WTC11 (cell line): ENCODE measurements around the gene NPLOC4. TPM values are rescaled to one million over a fixed set of nuclear protein-coding genes. Genes with fewer than 3 reads are reported as not detected.

Experiments
- ATAC-seq: fragments of 200-7000 bp; cut with Tn5 transposase; 2 replicates; pipeline ENCODE4 v1.10.0; 2021; ENCODE audit warnings: mild to moderate bottlenecking, moderate library complexity
- CTCF ChIA-PET: fragments of 300-600 bp; sonication (Branson Sonifier 250); formaldehyde crosslinking; loops from one replicate; lab custom pipeline; 2021; ENCODE audit warnings: antibody characterized with exemption; lab: Charles Lee
- POLR2A ChIA-PET: fragments of 350-600 bp; sonication (Branson Sonifier 250); formaldehyde crosslinking; loops from one replicate; lab custom pipeline; 2021; ENCODE audit warnings: antibody characterized with exemption; lab: Charles Lee
- DNase-seq: peaks from one replicate; pipeline ENCODE4 v3.0.0; 2021; ENCODE audit warnings: low spot score
- H3K27ac Mint-ChIP-seq: 2 replicates; pipeline ENCODE4 v1.8.0; 2021; ENCODE audit warnings: mixed read lengths
- H3K27me3 Mint-ChIP-seq: 2 replicates; pipeline ENCODE4 v1.8.0; 2021; ENCODE audit warnings: low read depth, mild to moderate bottlenecking, moderate library complexity, mixed read lengths
- H3K36me3 Mint-ChIP-seq: 2 replicates; pipeline ENCODE4 v1.8.0; 2021; ENCODE audit warnings: mixed read lengths
- H3K4me1 Mint-ChIP-seq: 2 replicates; pipeline ENCODE4 v1.8.0; 2022; ENCODE audit warnings: mixed read lengths
- H3K4me3 Mint-ChIP-seq: 2 replicates; pipeline ENCODE4 v1.8.0; 2021; ENCODE audit warnings: mild to moderate bottlenecking, moderate library complexity, mixed read lengths
- H3K9me3 Mint-ChIP-seq: 2 replicates; pipeline ENCODE4 v1.8.0; 2021; ENCODE audit warnings: mixed read lengths
- ARID4B ChIP-seq: sonication (generic); formaldehyde crosslinking; IDR thresholded peaks from 2 replicates; pipeline ENCODE4 v1.8.0; 2023; ENCODE audit warnings: missing genetic modification reagents, mild to moderate bottlenecking, borderline replicate concordance
- HMGXB4 ChIP-seq: sonication (generic); formaldehyde crosslinking; IDR thresholded peaks from 2 replicates; pipeline ENCODE4 v1.8.1; 2023; ENCODE audit warnings: mild to moderate bottlenecking, moderate library complexity, missing genetic modification reagents
- PREB ChIP-seq: sonication (generic); formaldehyde crosslinking; IDR thresholded peaks from 2 replicates; pipeline ENCODE4 v1.8.1; 2022; ENCODE audit warnings: mild to moderate bottlenecking, missing genetic modification reagents, moderate library complexity, borderline replicate concordance
- RORB ChIP-seq: fragments of 250-450 bp; sonication (Bioruptor Pico); IDR thresholded peaks from 2 replicates; pipeline ENCODE4 v1.9.0; 2021; ENCODE audit warnings: mild to moderate bottlenecking
- SMAD3 ChIP-seq: sonication (generic); formaldehyde crosslinking; IDR thresholded peaks from 2 replicates; pipeline ENCODE4 v1.8.0; 2022; ENCODE audit warnings: missing genetic modification reagents, mild to moderate bottlenecking, borderline replicate concordance
- ZBTB21 ChIP-seq: sonication (generic); formaldehyde crosslinking; IDR thresholded peaks from 2 replicates; pipeline ENCODE4 v1.8.1; 2023; ENCODE audit warnings: mild to moderate bottlenecking, missing genetic modification reagents, borderline replicate concordance
- total RNA-seq: library from RNA; stranded (reverse); gene quantifications from 3 replicates; pipeline ENCODE4 v1.2.3, GENCODE V29; 2021
- TF ChIP-seq, protein P1 (sequence below): sonication (generic); formaldehyde crosslinking; IDR thresholded peaks from 2 replicates; pipeline ENCODE4 v1.8.1; 2023; ENCODE audit warnings: mild to moderate bottlenecking, missing genetic modification reagents, moderate library complexity
- TF ChIP-seq, protein P2 (sequence below): fragments of 250-450 bp; sonication (Bioruptor Pico); IDR thresholded peaks from 2 replicates; pipeline ENCODE4 v1.8.0; 2021; ENCODE audit warnings: mild to moderate bottlenecking

The NPLOC4 gene
- total RNA-seq, 1 experiment from 2014 or later, result 83.5 TPM

- Mint-ChIP-seq H3K9me3 (no peaks in the 10 kb centered on the region), H3K36me3 (no peaks in the 10 kb centered on the region), H3K27me3 (peaks cover 25% of the 10 kb centered on the region), H3K27ac (no peak overlapping the region), H3K4me1 (0 out of 2 replicates have a peak, but pooled peaks cover 3% of the 10 kb centered on the region), H3K4me3 (no peak overlapping the region)
- DNase-seq, result no peak
- ATAC-seq, result no peak
- no peak for TF ChIP-seq HMGXB4 (CRISPR knock-in tag)
- no peak for TF ChIP-seq RORB (CRISPR knock-in tag)
- no peak for TF ChIP-seq ZBTB21 (CRISPR knock-in tag)
- TF ChIP-seq, protein P1, sequence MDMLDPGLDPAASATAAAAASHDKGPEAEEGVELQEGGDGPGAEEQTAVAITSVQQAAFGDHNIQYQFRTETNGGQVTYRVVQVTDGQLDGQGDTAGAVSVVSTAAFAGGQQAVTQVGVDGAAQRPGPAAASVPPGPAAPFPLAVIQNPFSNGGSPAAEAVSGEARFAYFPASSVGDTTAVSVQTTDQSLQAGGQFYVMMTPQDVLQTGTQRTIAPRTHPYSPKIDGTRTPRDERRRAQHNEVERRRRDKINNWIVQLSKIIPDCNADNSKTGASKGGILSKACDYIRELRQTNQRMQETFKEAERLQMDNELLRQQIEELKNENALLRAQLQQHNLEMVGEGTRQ (CRISPR knock-in tag), result no peak
- ChIA-PET POLR2A (no interaction called here), CTCF (interaction anchor here (0.6 to 1.3 kb wide), 3 partner anchors 11 to 86 kb away, joined by 3 read pairs; no protein-coding TSS in a partner anchor)
Measured at GRCh38 chr17:81526662-81527571, 110.0 kb downstream of the NPLOC4 start.

DNA sequence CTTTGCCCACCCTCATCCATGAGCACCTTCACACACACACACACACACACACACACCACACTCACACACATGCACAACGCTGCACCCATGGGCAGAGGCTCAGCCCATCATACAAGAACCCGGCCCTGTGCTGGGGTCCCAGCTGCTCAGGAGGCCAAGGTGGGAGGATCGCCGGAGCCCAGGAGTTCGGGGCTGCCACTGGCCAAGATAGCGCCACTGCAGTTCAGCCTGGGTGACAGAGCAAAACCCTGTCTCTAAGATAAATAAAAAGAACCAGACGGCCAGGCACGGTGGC lies 112.1 kb downstream of the NPLOC4 start:
- Mint-ChIP-seq H3K4me1 (peaks cover 9% of the 10 kb centered on the region), H3K27ac (no peak overlapping the region), H3K27me3 (peaks cover 46% of the 10 kb centered on the region), H3K9me3 (no peaks in the 10 kb centered on the region), H3K36me3 (no peaks in the 10 kb centered on the region), H3K4me3 (no peak overlapping the region)
- ChIA-PET CTCF (no interaction called here), POLR2A (no interaction called here)
- ATAC-seq, result no peak
- no peak for DNase-seq
- no peak for TF ChIP-seq SMAD3 (CRISPR knock-in tag)
- TF ChIP-seq, protein P2, sequence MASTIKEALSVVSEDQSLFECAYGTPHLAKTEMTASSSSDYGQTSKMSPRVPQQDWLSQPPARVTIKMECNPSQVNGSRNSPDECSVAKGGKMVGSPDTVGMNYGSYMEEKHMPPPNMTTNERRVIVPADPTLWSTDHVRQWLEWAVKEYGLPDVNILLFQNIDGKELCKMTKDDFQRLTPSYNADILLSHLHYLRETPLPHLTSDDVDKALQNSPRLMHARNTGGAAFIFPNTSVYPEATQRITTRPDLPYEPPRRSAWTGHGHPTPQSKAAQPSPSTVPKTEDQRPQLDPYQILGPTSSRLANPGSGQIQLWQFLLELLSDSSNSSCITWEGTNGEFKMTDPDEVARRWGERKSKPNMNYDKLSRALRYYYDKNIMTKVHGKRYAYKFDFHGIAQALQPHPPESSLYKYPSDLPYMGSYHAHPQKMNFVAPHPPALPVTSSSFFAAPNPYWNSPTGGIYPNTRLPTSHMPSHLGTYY, result no peak

DNA sequence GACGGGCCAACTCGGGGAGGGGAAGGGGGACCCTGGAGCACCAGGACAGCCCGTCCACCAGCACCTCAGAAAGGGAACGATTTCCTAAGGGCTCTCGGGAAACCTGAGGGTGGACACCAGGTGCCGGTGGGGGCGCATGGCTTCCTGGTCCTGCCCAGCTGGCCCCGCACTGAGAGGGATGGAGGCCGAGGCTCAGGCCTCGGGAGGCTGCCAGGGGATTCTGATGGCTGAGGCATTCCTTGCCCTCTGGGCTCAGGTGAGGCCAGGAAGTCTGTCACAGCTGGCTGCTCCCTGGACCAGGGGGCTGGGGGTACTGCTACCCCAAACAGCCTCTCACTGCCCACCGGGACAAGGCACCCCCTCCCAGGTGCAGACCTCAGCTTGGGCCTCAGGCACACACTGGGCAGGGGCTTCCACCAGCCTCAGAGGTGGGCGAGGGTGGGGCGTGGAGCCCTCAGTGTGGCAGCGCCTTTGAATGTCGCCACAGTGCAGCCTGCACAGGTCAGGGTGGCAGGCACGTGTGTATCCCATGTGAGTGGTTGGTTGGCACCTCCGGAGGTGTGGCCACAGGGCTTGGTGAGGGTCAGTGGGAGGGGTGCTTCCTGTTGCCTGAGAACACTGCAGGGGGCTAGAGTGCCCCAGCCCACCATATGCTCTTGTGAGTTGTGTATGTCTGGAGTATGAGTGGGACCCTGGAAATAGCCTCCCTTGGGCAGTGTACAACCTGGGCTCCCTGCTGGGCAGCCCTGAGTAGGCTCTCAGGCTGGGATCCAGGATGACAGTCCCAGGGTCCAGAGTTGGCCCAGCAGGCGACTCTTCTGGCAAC lies 112.7 kb downstream of the NPLOC4 start:
- no peak overlapping the region for H3K4me3 Mint-ChIP-seq
- peaks cover 45% of the 10 kb centered on the region for H3K27me3 Mint-ChIP-seq
- H3K9me3 Mint-ChIP-seq, result no peaks in the 10 kb centered on the region
- ChIA-PET CTCF (interaction anchor here (1.5 to 2.5 kb wide), 8 partner anchors 9 to 285 kb away, joined by 4 to 31 read pairs (median 10); partner anchors contain the start of genes ACTG1, NDUFAF8 and TEPSIN), POLR2A (no interaction called here)
- peaks cover 9% of the 10 kb centered on the region for H3K4me1 Mint-ChIP-seq
- no peak for DNase-seq
- no peak for TF ChIP-seq PREB
- no peak for TF ChIP-seq ARID4B (CRISPR knock-in tag)
- TF ChIP-seq, all 79 proteins: peak for 0
- no peak for ATAC-seq
- Mint-ChIP-seq H3K27ac (no peak overlapping the region), H3K36me3 (no peaks in the 10 kb centered on the region)
